Spleen (tissue), 11 donors: Measurements from ENCODE around the gene IRS1. TPM values are rescaled to one million over a fixed set of nuclear protein-coding genes. Genes with fewer than 3 reads are reported as not detected.
A peak's percentile ranks its signal among the peaks of the same experiment; 100 is the strongest.

Source experiments
- DNase-seq: peaks from one replicate; pipeline ENCODE4 v3.0.0-alpha.2; 2020
- H3K27ac ChIP-seq, 8 donors: fragments of 200-600 bp; sonication (generic) in 7 of 8; 1 replicate in 4 of 8; 2 replicates in 4 of 8; pipeline versions ENCODE4 v1.5.0 to v1.8.0; 2016 to 2021; ENCODE audit warnings: inconsistent platforms in 4 of 8, mild to moderate bottlenecking in 4 of 8, moderate library complexity in 1 of 8
- H3K27me3 ChIP-seq, 7 donors: fragments of 200-600 bp; sonication (generic) in 6 of 7; replicated peaks in 1 of 7; 1 replicate in 4 of 7; 2 replicates in 3 of 7; pipeline versions ENCODE4 v1.5.0 to v1.8.0; 2016 to 2021; ENCODE audit warnings: inconsistent platforms in 3 of 7, mild to moderate bottlenecking in 1 of 7
- H3K36me3 ChIP-seq, 6 donors: fragments of 200-600 bp; sonication (generic) in 5 of 6; 1 replicate in 4 of 6; 2 replicates in 2 of 6; pipeline versions ENCODE4 v1.5.0 to v1.8.0; 2016 to 2021; ENCODE audit warnings: inconsistent platforms in 2 of 6
- H3K4me1 ChIP-seq, 6 donors: fragments of 200-600 bp; sonication (generic) in 5 of 6; 1 replicate in 3 of 6; 2 replicates in 3 of 6; pipeline versions ENCODE4 v1.5.0 to v1.8.0; 2016 to 2021; ENCODE audit warnings: inconsistent platforms in 3 of 6
- H3K4me3 ChIP-seq, 8 donors: fragments of 200-600 bp; sonication (generic) in 7 of 8; 1 replicate in 4 of 8; 2 replicates in 4 of 8; pipeline versions ENCODE4 v1.5.0 to v1.8.0; 2016 to 2021; ENCODE audit warnings: inconsistent platforms in 4 of 8, mild to moderate bottlenecking in 4 of 8, moderate library complexity in 2 of 8
- H3K9me3 ChIP-seq, 8 donors: fragments of 200-600 bp; sonication (generic) in 7 of 8; 1 replicate in 4 of 8; 2 replicates in 4 of 8; pipeline versions ENCODE4 v1.5.0 to v1.8.0; 2016 to 2021; ENCODE audit warnings: inconsistent platforms in 4 of 8
- POLR2A ChIP-seq, 3 donors: fragments of 450-650 bp; IDR thresholded peaks; one replicate each; pipeline ENCODE4 v1.5.1; 2017; ENCODE audit warnings: antibody characterized with exemption in 3 of 3, mild to moderate bottlenecking in 1 of 3
- POLR2AphosphoS5 ChIP-seq, 3 donors: sonication (generic); formaldehyde crosslinking; IDR thresholded peaks; one replicate each; pipeline ENCODE4 v1.5.1; 2017; ENCODE audit warnings: antibody characterized with exemption in 3 of 3
- WGBS, 5 donors: extraction: QIAGEN DNeasy Blood & Tissue Kit in 3 of 5; methylation state at CpG; one replicate each; pipeline versions ENCODE4 v1.1.5 to v1.1.7; 2013 to 2018; 5-methylcytosine and 5-hydroxymethylcytosine counted together
- intact Hi-C: fragments of 100-400 bp; cut with DNase I; formaldehyde crosslinking; loops from one replicate; pipeline ENCODE4 v1.15.0; 2023; ENCODE audit warnings: low total_unique reads
- polyA plus RNA-seq, 3 donors: library from polyadenylated mRNA; stranded (reverse); fragments of 200-250 nt; gene quantifications; one replicate each; pipeline ENCODE4 v1.2.1, GENCODE V29; 2013
- total RNA-seq, 7 donors: library from RNA; depleted of rRNA in 3 of 7; stranded (reverse); fragments of >200 nt in 3 of 7; fragmentation: NEBNext Ultra II Directional in 4 of 7; extraction: Animal tissue kit (Norgen Biotek cat#: 25700) in 4 of 7; gene quantifications; one replicate each; pipeline versions ENCODE4 v1.1.0 to v1.2.1, GENCODE V29; 2016 to 2021
- TF ChIP-seq, protein P1 (sequence below), 11 experiments: fragments of 200-600 bp in 7 of 11; fragments of 450-650 bp in 4 of 11; sonication (generic) in 4 of 11; IDR thresholded peaks in 8 of 11; conservative IDR thresholded peaks in 3 of 11; 1 replicate in 7 of 11; 2 replicates in 4 of 11; pipeline versions ENCODE4 v1.4.0 to v1.8.0; 2016 to 2021; ENCODE audit warnings: antibody characterized with exemption in 11 of 11, inconsistent platforms in 4 of 11, mild to moderate bottlenecking in 1 of 11
- donor health status: healthy with polysubstance abuse.
- donor health status: DM: no; HTN: no; CAD: no; lungs with moderate emphysema.
- donor health status: DM: no; HTN: no; CAD: no.
- donor health status: Bipolar disorder and iron deficiency.
- donor health status: healthy.
- donor health status: DM: no; HTN: no; CAD: no.
- donor health status: DM: yes; HTN: yes; CAD: no.

IRS1 gene
- total and polyA plus RNA-seq, 10 donors = 0.89 to 11.6 (median 8.2) TPM

DNA sequence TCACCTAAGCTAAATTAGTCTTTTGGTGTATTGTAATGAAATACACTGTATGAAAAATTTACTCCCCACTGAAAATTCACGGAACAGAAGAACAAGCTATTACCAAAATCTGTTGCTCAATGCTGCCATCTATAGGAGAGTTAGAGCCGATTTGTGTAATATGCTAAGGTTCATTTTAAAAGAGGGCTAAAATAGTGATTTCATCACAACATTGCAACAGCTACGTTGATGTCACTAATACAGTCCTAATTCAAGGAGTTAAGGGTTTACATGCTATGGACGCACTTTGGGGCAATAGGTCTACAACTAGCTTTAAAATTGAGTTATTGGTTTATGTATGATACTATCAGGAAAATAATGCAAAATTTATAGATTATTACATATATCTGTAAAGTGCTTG lies 3.0 kb upstream of the IRS1 start:
- Histone ChIP-seq H3K9me3 (no peaks in the 10 kb centered on the region), H3K36me3 (no peaks in the 10 kb centered on the region), H3K27ac (no peak overlapping the region), H3K4me1 (peaks cover 10 to 50% (median 42%) of the 10 kb centered on the region in 6 donors), H3K4me3 (no peak overlapping the region), H3K27me3 (peaks cover 0 to 69% (median 23%) of the 10 kb centered on the region in 7 donors)
- DNase-seq = no peak
- TF ChIP-seq POLR2A (IDR thresholded peaks at IDR 0.05) (no peak), POLR2AphosphoS5 (IDR thresholded peaks at IDR 0.05) (no peak)
- TF ChIP-seq, protein P1, sequence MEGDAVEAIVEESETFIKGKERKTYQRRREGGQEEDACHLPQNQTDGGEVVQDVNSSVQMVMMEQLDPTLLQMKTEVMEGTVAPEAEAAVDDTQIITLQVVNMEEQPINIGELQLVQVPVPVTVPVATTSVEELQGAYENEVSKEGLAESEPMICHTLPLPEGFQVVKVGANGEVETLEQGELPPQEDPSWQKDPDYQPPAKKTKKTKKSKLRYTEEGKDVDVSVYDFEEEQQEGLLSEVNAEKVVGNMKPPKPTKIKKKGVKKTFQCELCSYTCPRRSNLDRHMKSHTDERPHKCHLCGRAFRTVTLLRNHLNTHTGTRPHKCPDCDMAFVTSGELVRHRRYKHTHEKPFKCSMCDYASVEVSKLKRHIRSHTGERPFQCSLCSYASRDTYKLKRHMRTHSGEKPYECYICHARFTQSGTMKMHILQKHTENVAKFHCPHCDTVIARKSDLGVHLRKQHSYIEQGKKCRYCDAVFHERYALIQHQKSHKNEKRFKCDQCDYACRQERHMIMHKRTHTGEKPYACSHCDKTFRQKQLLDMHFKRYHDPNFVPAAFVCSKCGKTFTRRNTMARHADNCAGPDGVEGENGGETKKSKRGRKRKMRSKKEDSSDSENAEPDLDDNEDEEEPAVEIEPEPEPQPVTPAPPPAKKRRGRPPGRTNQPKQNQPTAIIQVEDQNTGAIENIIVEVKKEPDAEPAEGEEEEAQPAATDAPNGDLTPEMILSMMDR (IDR thresholded peaks at IDR 0.05 in 8 of 11, conservative IDR thresholded peaks at IDR 0.05 in 3 of 11) = peak; percentile 47 to 79 (median 71)
- 0 to 2% (median 1%) methylated on average over 4 of the region's 4 CpGs for WGBS, 5 donors
- intact Hi-C loops = loop anchor here (5.0 to 10.0 kb wide), 2 partner anchors 910 to 1138 kb away; no protein-coding TSS in a partner anchor

DNA sequence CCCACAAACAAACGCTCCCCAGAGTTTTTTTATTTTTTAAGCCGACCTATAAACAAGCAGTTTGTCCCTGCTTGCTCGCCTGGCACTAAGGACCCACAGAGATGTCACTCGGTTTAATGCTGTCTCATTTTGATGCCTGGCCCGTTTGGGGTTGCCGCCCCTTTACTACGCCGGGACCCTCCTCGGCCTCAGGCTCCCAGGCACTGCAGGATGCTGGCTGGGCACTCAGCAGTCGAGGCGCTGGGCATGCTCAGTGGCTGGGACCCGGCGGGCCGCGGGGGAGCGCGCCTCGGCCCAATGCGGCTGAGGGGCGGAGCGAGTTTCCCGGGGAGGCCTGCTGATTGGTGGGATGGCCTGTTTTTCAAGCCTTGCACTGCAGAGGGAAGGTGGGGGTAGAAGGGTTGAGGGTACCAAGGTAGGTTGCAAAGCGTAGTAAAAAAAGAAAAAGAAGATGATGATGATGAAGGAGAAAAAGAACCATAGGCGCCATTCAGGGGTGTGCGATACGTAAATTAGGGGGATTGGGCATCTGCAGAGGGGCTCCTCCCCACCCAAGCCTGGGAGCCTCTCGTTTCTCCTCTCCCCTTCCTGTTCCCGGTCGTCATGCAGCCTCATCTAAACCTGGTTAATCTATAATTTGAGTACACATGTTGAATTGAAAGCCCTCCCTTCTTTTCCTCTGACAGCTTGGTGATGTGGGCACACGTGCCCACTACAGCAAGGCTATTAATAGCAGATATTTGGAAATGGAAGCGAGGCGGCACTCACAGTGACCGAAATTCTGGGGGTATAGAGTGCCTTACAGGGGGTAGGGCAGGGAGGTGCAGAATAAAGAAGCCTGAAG lies 1.5 kb upstream of the IRS1 start:
- Histone ChIP-seq H3K4me1 (peaks cover 10 to 64% (median 43%) of the 10 kb centered on the region in 6 donors), H3K9me3 (no peaks in the 10 kb centered on the region), H3K4me3 (peak overlapping the region; percentile 2 to 86 (median 45)), H3K27me3 (peaks cover 0 to 78% (median 23%) of the 10 kb centered on the region in 7 donors), H3K36me3 (no peaks in the 10 kb centered on the region), H3K27ac (peak overlapping the region in 6 of 8 donors; percentile 77 to 88 (median 83))
- WGBS, 5 donors = 5 to 7% (median 5%) methylated on average over 31 to 33 of the region's 33 CpGs
- DNase-seq = peak; percentile 92
- TF ChIP-seq POLR2A (IDR thresholded peaks at IDR 0.05) = no peak
- TF ChIP-seq, protein P1 (IDR thresholded peaks at IDR 0.05 in 8 of 11, conservative IDR thresholded peaks at IDR 0.05 in 3 of 11) = peak in 1 of 11 experiments; percentile 12
- peak; percentile 69 to 86 (median 76) for TF ChIP-seq POLR2AphosphoS5 (IDR thresholded peaks at IDR 0.05)
- intact Hi-C loops = loop anchor here (5.0 to 10.0 kb wide), 2 partner anchors 909 to 1136 kb away; no protein-coding TSS in a partner anchor

DNA sequence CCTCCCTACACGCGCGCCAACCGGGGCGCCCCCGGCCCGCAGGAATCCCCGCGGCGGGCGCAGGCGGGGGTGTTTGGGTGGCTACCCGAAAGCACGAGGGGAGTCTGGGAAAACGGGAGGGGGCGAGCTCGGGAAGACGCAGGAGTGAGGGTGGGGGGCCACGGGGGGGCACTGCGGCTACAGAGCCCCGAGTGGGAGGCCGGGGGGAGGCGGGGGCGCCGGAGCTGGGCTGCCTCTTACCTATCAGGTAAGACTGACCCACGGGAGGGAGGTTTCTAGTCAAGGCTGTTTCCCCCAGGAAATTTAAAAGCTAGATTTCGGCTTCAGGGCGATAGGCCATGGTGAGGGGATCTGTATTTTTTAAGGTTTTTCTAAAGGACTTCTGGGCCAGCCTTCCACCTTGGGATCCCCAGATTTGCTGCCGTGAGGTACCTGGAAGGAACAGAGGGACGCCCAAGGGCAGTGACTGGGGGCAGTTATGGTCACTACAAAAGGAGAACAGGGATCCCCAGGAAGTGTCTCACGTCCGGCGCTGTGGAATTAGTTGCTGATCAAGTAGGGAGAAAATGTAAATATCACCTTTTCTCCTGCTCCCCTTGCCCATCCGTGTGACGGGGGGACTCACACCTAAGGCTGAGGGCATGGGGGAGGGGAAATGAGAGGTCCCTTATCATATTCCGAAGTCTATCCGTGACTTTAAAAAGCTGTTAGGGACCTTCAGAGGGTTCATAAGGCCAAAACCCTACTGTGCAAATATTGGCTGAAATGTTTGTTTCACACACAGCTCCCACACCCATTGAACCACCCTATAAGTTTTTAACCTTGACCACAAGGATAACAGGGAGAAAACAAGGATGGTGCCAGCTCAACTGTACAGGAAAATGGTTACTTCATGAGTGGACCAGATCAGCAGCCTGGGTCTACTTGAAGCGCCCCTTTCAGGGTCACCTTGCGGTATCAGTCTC lies 638 bp upstream of the IRS1 start:
- 4 to 10% (median 6%) methylated on average over 27 to 39 of the region's 39 CpGs for WGBS, 5 donors
- peaks cover 10 to 73% (median 47%) of the 10 kb centered on the region in 6 donors for H3K4me1 ChIP-seq
- TF ChIP-seq POLR2A (IDR thresholded peaks at IDR 0.05) = no peak
- TF ChIP-seq, protein P1 (IDR thresholded peaks at IDR 0.05 in 8 of 11, conservative IDR thresholded peaks at IDR 0.05 in 3 of 11) = peak in 3 of 11 experiments; percentile 30 to 60 (median 40)
- peaks cover 0 to 71% (median 23%) of the 10 kb centered on the region in 7 donors for H3K27me3 ChIP-seq
- peak overlapping the region; percentile 17 to 86 (median 66) for H3K4me3 ChIP-seq
- peak overlapping the region; percentile 32 to 88 (median 82) for H3K27ac ChIP-seq
- no peaks in the 10 kb centered on the region for H3K36me3 ChIP-seq
- no peak for DNase-seq
- intact Hi-C loops = loop anchor here (5.0 to 10.0 kb wide), 2 partner anchors 908 to 1135 kb away; no protein-coding TSS in a partner anchor
- H3K9me3 ChIP-seq = no peaks in the 10 kb centered on the region
